ENCODE results near the gene DEGS2.

DEGS2 gene

GRCh38 chr14:100098171-100098570 is 61.3 kb downstream of the DEGS2 start:
- no peak for DNase-seq (ENCODE audit: low read depth)
- TF ChIP-seq, protein P1, sequence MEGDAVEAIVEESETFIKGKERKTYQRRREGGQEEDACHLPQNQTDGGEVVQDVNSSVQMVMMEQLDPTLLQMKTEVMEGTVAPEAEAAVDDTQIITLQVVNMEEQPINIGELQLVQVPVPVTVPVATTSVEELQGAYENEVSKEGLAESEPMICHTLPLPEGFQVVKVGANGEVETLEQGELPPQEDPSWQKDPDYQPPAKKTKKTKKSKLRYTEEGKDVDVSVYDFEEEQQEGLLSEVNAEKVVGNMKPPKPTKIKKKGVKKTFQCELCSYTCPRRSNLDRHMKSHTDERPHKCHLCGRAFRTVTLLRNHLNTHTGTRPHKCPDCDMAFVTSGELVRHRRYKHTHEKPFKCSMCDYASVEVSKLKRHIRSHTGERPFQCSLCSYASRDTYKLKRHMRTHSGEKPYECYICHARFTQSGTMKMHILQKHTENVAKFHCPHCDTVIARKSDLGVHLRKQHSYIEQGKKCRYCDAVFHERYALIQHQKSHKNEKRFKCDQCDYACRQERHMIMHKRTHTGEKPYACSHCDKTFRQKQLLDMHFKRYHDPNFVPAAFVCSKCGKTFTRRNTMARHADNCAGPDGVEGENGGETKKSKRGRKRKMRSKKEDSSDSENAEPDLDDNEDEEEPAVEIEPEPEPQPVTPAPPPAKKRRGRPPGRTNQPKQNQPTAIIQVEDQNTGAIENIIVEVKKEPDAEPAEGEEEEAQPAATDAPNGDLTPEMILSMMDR (IDR thresholded peaks at IDR 0.05; ENCODE audit: low read depth, low read length, missing control alignments): no peak
- no peak overlapping the region for H3K4me3 ChIP-seq (ENCODE audit: low read depth, low read length)

DNA sequence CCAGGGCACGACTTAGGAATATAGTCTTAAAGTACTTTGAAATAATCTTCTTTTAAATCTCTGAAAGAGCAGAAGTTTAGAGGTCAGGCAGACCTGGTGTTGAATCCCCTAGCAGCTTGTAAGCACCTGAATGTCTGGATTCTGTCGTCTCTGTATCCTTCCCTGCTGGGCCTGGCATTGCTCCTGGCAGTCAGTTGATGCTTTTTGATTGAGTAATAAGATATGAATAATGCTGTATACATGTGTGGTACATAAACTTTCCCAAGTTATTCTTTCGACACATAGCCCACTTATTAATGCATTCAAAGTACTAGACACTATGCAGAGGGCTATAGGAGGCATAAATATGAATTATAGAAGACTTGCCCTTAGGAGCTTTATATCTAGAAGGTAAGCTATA is 62.8 kb downstream of the DEGS2 start:
- DNase-seq (ENCODE audit: low read depth): no peak
- H3K4me3 ChIP-seq (ENCODE audit: low read depth, low read length): no peak overlapping the region

More for the DNA sequence above, 62.8 kb downstream of the DEGS2 start:
- TF ChIP-seq, protein P1 (IDR thresholded peaks at IDR 0.05; ENCODE audit: low read depth, low read length, missing control alignments): no peak
